Mucosa of rectum (tissue), 2 donors: ENCODE data around the gene BRMS1L.

ENCODE experiments used
- H3K27ac ChIP-seq, 2 donors: one replicate each; pipeline ENCODE4 v1.7.0; 2013; ENCODE audit warnings: inconsistent platforms in 2 of 2, low read depth in 2 of 2, low read length in 2 of 2
- H3K27me3 ChIP-seq, 2 donors: one replicate each; pipeline ENCODE4 v1.7.0; 2013; ENCODE audit warnings: low read length in 2 of 2; ENCODE audit not compliant: control insufficient read depth in 2 of 2, insufficient read depth in 2 of 2
- H3K36me3 ChIP-seq, 2 donors: one replicate each; pipeline ENCODE4 v1.7.0; 2013; ENCODE audit warnings: low read length in 2 of 2; ENCODE audit not compliant: control insufficient read depth in 2 of 2, insufficient read depth in 2 of 2
- H3K4me1 ChIP-seq, 2 donors: one replicate each; pipeline ENCODE4 v1.7.0; 2013; ENCODE audit warnings: low read length in 2 of 2, mild to moderate bottlenecking in 1 of 2; ENCODE audit not compliant: control insufficient read depth in 2 of 2, insufficient read depth in 2 of 2
- H3K4me3 ChIP-seq, 2 donors: one replicate each; pipeline ENCODE4 v1.7.0; 2013; ENCODE audit warnings: low read length in 2 of 2
- H3K9ac ChIP-seq, 2 donors: one replicate each; pipeline ENCODE4 v1.7.0; 2013; ENCODE audit warnings: low read length in 2 of 2, low read depth in 1 of 2, mild to moderate bottlenecking in 1 of 2
- H3K9me3 ChIP-seq, 2 donors: one replicate each; pipeline ENCODE4 v1.7.0; 2013; ENCODE audit warnings: low read length in 2 of 2; ENCODE audit not compliant: control insufficient read depth in 2 of 2
- donor health status: healthy.
- donor health status: Normal muscosa, but diverticular disease.

The BRMS1L gene

GRCh38 chr14:35883677-35884293, 57.6 kb downstream of the BRMS1L start:
- H3K9me3 ChIP-seq: no peaks in the 10 kb centered on the region
- peaks cover 6% of the 10 kb centered on the region in 2 donors for H3K4me1 ChIP-seq
- no peak overlapping the region for H3K27ac ChIP-seq
- H3K4me3 ChIP-seq: no peak overlapping the region
- no peaks in the 10 kb centered on the region for H3K36me3 ChIP-seq
- no peak overlapping the region for H3K9ac ChIP-seq
- H3K27me3 ChIP-seq: no peaks in the 10 kb centered on the region

- H3K27me3 ChIP-seq: no peaks in the 10 kb centered on the region
- H3K4me3 ChIP-seq: no peak overlapping the region
- no peaks in the 10 kb centered on the region for H3K4me1 ChIP-seq
- H3K9me3 ChIP-seq: no peaks in the 10 kb centered on the region
- no peak overlapping the region for H3K27ac ChIP-seq
- no peak overlapping the region for H3K9ac ChIP-seq
- no peaks in the 10 kb centered on the region for H3K36me3 ChIP-seq
Observed at GRCh38 chr14:35890308-35890707, 64.2 kb downstream of the BRMS1L start.

- no peaks in the 10 kb centered on the region for H3K27me3 ChIP-seq
- H3K4me3 ChIP-seq: no peak overlapping the region
- H3K27ac ChIP-seq: no peak overlapping the region
- no peaks in the 10 kb centered on the region for H3K9me3 ChIP-seq
- H3K36me3 ChIP-seq: no peaks in the 10 kb centered on the region
- H3K9ac ChIP-seq: no peak overlapping the region
- no peaks in the 10 kb centered on the region for H3K4me1 ChIP-seq
Observed at GRCh38 chr14:35895256-35895655, 69.1 kb downstream of the BRMS1L start.

- H3K9me3 ChIP-seq: no peaks in the 10 kb centered on the region
- no peaks in the 10 kb centered on the region for H3K36me3 ChIP-seq
- no peaks in the 10 kb centered on the region for H3K27me3 ChIP-seq
- no peak overlapping the region for H3K27ac ChIP-seq
- no peaks in the 10 kb centered on the region for H3K4me1 ChIP-seq
- H3K9ac ChIP-seq: no peak overlapping the region
- H3K4me3 ChIP-seq: no peak overlapping the region
Observed at GRCh38 chr14:35897616-35898111, 71.5 kb downstream of the BRMS1L start.

GRCh38 chr14:35898217-35898775, 72.2 kb downstream of the BRMS1L start:
- Histone ChIP-seq H3K9ac (no peak overlapping the region), H3K4me3 (no peak overlapping the region), H3K4me1 (no peaks in the 10 kb centered on the region), H3K27me3 (no peaks in the 10 kb centered on the region), H3K36me3 (no peaks in the 10 kb centered on the region), H3K9me3 (no peaks in the 10 kb centered on the region), H3K27ac (no peak overlapping the region)

- Histone ChIP-seq H3K9me3 (no peaks in the 10 kb centered on the region), H3K9ac (no peak overlapping the region), H3K4me1 (no peaks in the 10 kb centered on the region), H3K36me3 (no peaks in the 10 kb centered on the region), H3K27me3 (no peaks in the 10 kb centered on the region), H3K4me3 (no peak overlapping the region), H3K27ac (no peak overlapping the region)
Observed at GRCh38 chr14:35900741-35901140, 74.6 kb downstream of the BRMS1L start.

- no peaks in the 10 kb centered on the region for H3K36me3 ChIP-seq
- no peak overlapping the region for H3K9ac ChIP-seq
- H3K4me3 ChIP-seq: no peak overlapping the region
- no peak overlapping the region for H3K27ac ChIP-seq
- no peaks in the 10 kb centered on the region for H3K27me3 ChIP-seq
- H3K9me3 ChIP-seq: no peaks in the 10 kb centered on the region
- peaks cover 0 to 3% of the 10 kb centered on the region in 2 donors for H3K4me1 ChIP-seq
Observed at GRCh38 chr14:35909665-35910064, 83.5 kb downstream of the BRMS1L start.

- H3K4me3 ChIP-seq: no peak overlapping the region
- no peak overlapping the region for H3K27ac ChIP-seq
- no peak overlapping the region for H3K9ac ChIP-seq
- H3K36me3 ChIP-seq: no peaks in the 10 kb centered on the region
- H3K4me1 ChIP-seq: peaks cover 0 to 3% of the 10 kb centered on the region in 2 donors
- no peaks in the 10 kb centered on the region for H3K27me3 ChIP-seq
- no peaks in the 10 kb centered on the region for H3K9me3 ChIP-seq
Observed at GRCh38 chr14:35910191-35910590, 84.1 kb downstream of the BRMS1L start.

GRCh38 chr14:35911097-35911496, 85.0 kb downstream of the BRMS1L start:
- no peaks in the 10 kb centered on the region for H3K36me3 ChIP-seq
- H3K27ac ChIP-seq: no peak overlapping the region
- no peak overlapping the region for H3K4me3 ChIP-seq
- no peaks in the 10 kb centered on the region for H3K9me3 ChIP-seq
- no peak overlapping the region for H3K9ac ChIP-seq
- H3K27me3 ChIP-seq: no peaks in the 10 kb centered on the region
- H3K4me1 ChIP-seq: peaks cover 0 to 3% of the 10 kb centered on the region in 2 donors

- H3K9me3 ChIP-seq: no peaks in the 10 kb centered on the region
- H3K27me3 ChIP-seq: no peaks in the 10 kb centered on the region
- H3K4me3 ChIP-seq: no peak overlapping the region
- no peak overlapping the region for H3K27ac ChIP-seq
- no peak overlapping the region for H3K9ac ChIP-seq
- H3K4me1 ChIP-seq: no peaks in the 10 kb centered on the region
- H3K36me3 ChIP-seq: no peaks in the 10 kb centered on the region
Observed at GRCh38 chr14:35915185-35915584, 89.0 kb downstream of the BRMS1L start.
